IPS DF 4.7 (cell line): ENCODE results near the gene MYO9A.
"Not testable (repeated sequence)": the region's sequence is repeated elsewhere in the genome, so short reads cannot be mapped to it uniquely, and the experiment has no call there.

Experiments used
- DNase-seq: peaks from one replicate; pipeline ENCODE4 v3.0.0-alpha.2; 2013; ENCODE audit warnings: low spot score; ENCODE audit errors: extremely low read depth

MYO9A gene

DNA sequence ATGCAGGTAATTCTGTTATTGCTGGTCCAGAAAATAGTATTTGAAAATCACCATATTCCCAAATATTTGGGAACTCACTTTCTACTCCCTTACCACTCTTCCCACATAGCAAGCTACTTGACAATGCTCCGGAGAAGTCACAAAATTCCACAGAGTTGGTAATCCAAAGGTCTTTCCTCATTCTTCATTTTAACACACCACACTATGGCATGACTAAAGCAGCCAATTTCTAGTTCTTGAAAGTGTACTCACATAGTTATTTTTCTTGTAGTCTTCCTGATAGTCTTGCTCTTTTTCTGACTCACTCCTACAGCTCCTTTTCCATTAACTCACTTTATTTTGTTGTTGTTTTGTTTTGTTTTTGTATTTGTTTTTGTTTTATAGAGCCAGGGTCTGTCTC, 67.2 kb downstream of the MYO9A start:
- no peak for DNase-seq

DNA sequence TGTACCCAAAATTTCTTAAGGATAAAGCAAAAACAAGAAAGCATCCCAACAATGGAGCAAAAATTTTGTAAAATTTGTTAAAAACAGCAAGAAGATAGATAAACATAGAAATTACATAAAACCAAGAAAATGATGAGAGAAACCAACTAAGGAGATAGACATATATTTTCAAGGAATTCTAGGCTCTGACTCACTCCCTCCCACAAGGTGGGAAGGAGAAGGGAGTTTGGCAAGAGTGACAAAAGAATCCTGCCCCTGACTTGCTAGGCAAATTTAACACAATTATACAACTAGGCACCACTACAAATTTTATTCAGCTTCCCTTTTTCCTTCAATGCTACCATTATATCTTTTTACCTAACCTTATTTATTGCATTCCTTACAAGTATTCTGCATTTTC, 70.9 kb downstream of the MYO9A start:
- DNase-seq: no peak

GRCh38 chr15:72044956-72045355, 73.0 kb downstream of the MYO9A start:
- no peak for DNase-seq

DNA sequence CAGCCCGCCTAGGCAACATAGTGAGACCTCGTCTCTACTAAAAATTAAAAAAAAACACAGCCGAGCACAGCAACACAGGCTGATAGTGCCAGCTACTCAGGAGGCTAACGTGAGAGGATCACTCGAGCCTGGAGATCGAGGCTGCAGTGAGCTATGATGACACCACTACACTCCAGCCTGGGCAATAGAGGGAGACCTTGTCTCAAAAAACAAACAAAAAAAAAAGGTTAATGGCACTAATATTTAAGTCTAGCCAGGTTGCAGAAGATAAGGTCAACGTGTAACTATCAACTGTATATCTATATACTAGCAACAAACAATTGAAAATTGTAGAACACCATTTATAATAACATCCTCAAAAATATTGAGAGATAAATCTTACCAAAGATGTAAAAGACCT, 75.1 kb downstream of the MYO9A start:
- no peak for DNase-seq

DNA sequence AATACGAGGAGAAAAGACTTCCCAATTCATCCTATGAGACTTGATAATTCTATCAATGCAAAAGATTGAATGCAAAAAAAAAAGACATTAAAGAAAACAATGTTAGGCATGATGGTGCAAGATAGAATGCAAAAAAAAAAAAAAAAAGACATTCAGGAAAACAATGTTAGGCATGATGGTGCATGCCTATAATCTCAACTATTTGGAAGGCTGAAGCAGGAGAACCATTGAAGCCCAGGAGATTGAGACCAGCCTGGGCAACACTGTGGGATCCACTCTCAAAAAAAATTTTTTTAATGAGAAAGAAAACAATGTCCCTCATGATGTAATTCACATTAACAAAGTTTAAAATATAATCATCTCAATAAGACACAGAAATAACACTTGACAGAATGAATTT, 75.9 kb downstream of the MYO9A start:
- DNase-seq: no peak

GRCh38 chr15:72037321-72037720, 80.6 kb downstream of the MYO9A start:
- no peak for DNase-seq

DNA sequence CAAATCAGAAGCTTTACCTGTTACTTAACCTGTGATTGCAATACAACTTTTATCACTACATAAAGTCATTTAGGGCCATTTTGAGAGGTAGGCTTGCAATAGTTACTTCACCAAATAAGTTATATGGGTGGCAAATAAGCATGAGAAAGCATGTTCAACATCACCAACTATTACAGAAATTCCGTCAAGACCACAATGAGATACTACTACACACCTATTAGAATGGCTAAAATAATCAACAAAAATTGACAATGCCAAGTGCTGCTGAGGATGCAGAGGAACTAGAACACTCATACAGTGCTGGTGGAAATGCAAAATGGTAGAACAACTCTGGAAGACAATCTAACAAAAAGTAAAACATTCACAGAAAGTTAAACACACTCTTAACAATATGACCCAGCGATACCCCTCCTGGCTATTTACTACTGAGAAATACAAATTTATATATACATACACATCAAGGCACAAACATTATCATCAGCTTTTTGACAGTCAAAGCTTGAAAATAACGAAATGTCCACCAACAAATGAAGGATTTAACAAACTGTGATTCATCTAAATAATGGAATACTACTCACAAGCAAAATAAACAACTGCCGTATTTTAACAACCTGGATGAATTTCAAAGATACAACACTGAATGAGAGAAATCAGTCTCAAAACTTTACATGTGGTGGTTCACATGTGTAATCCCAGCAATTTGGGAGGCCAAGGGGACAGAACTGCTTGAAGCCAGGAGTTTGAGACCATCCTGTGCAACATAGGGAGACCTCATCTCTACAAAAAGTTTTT, 82.9 kb downstream of the MYO9A start:
- no peak for DNase-seq

- no peak for DNase-seq
These were observed 83.6 kb downstream of the MYO9A start for GRCh38 chr15:72034351-72034750.

GRCh38 chr15:72033711-72034110, 84.2 kb downstream of the MYO9A start:
- DNase-seq: no peak

DNA sequence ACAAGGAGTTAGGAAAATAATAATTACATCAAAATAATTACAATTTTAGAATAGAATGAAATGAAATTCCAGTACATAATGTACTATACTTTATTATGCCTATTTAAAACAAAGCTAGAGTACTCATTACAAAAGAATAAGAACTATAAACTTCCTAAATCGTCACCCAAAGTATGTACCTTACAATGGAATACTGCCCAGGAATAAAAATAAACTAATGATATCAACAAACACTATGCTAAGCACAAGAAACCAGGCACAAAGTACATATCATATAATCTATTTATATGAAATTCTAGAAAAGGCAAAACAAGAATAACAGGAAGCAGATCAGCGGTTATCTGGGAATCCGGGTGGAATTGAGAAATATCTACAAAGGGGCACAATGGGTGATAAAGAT, 84.7 kb downstream of the MYO9A start:
- no peak for DNase-seq

- DNase-seq: no peak
These were observed 96.3 kb downstream of the MYO9A start for GRCh38 chr15:72021604-72022003.

- no peak for DNase-seq
These were observed 97.2 kb downstream of the MYO9A start for GRCh38 chr15:72020799-72021198.

GRCh38 chr15:72014555-72014954, 103.4 kb downstream of the MYO9A start:
- DNase-seq: not testable (repeated sequence)

GRCh38 chr15:72013703-72014102, 104.2 kb downstream of the MYO9A start:
- DNase-seq: no peak

GRCh38 chr15:72011302-72011942, 106.5 kb downstream of the MYO9A start:
- no peak for DNase-seq

DNA sequence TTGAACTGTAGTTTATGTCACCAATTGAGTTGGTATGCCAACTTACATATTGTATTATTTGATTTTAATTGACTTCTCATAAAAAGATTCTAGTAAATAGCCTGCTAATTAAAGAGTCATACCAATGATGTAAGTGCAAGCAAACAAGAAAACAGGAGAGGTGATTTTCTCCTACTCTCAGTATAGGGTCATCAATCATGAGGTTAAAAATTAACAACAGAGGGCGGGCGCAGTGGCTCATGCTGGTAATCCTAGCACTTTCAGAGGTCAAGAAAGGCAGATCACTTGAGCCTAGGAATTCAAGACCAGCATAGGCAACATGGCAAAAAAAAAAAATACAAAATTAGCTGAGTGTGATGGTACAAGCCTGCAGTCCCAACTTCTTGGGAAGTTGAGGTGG, 108.7 kb downstream of the MYO9A start:
- no peak for DNase-seq

DNA sequence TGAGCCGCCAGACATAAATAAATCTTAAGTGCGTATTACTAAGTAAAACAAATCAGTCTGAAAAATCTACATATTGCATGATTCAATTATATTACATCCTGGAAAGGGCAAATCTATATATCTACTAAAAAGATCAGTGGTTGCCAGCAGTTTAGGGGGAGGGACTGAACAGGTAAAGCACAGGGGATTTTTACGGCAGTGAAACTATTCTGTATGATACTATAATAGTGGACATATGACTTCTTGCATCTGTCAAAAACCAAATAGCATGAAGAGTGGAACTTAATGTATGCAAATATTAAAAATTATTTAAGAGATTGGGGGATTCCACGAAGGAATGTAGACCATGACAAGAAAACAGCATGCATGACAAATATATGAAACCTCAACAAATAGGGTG, 111.6 kb downstream of the MYO9A start:
- no peak for DNase-seq

DNA sequence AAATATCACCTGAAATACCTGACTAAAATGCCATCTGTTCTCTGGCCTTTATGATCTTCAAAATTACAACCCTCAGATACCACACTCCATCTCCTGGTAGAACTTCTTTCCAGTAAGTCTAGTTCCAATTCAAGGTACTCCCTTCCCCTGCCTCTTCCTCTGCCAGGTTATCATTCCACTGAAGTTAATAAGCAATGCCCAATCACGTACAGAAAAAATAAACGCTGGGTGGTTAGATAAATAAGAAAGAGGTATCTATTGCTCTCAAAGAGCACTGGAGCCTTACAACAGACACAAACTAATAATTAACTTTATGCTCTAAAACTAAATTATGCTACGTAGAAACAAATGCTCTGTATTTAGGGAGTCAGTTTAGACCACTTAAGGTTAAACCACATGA, 112.5 kb downstream of the MYO9A start:
- no peak for DNase-seq

DNA sequence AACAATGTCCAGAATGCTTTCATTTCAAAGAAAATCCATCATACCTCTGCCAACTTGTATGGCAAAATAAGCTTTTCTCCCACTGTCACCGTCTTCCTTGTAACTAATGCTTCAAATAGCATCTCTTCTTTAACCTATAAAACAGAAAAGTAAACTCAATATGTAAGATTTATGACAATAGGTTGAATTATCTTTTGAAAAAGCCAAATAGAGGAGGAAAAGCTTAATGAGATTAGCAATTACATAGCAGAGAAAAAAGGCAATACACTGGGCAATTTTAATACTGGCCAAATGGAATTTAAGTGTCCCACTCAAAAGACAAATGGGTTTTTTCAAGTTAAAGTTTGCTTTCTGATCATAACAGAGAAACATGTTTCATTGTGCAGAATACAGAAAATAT, 118.1 kb downstream of the MYO9A start:
- DNase-seq: no peak

DNA sequence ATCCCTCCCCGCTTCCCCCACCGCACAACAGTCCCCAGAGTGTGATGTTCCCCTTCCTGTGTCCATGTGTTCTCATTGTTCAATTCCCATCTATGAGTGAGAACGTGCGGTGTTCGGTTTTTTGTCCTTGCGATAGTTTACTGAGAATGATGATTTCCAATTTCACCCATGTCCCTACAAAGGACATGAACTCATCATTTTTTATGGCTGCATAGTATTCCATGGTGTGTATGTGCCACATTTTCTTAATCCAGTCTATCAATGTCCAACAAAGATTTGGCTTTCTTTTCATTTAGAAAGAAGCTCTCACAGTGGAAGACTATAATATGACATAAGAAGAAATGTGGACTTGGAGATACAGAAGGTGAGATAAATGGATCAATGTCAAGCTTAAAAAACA, 119.2 kb downstream of the MYO9A start:
- DNase-seq: not testable (repeated sequence)

- DNase-seq: no peak
These were observed 120.3 kb downstream of the MYO9A start for GRCh38 chr15:71997691-71998090.

GRCh38 chr15:71975816-71976150, 142.2 kb downstream of the MYO9A start:
- DNase-seq: no peak

GRCh38 chr15:71974211-71974610, 143.7 kb downstream of the MYO9A start:
- no peak for DNase-seq
